AG04449 (cell line): Measurements from ENCODE around the gene SLC25A1.

Experiments used
- CTCF ChIA-PET: fragments of 350-600 bp; formaldehyde crosslinking; extraction: SDS; loops from one replicate; lab custom pipeline; 2021; ENCODE audit warnings: antibody characterized with exemption; lab: Yijun Ruan, JAX
- POLR2A ChIA-PET: fragments of 400-600, 350-600 bp; formaldehyde crosslinking; extraction: SDS; loops from one replicate; lab custom pipeline; 2020; ENCODE audit warnings: antibody characterized with exemption, inconsistent platforms; lab: Yijun Ruan, JAX
- DNase-seq: peaks from one replicate; pipeline ENCODE4 v3.0.0-alpha.2; 2010; ENCODE audit warnings: low read depth, low spot score
- H3K4me3 ChIP-seq: 2 replicates; pipeline ENCODE4 v1.5.1; 2011; ENCODE audit warnings: low read depth, mild to moderate bottlenecking, control low read depth, low read length
- TF ChIP-seq, protein P1 (sequence below): IDR thresholded peaks from one replicate; pipeline ENCODE4 v1.5.1; 2011; ENCODE audit warnings: mild to moderate bottlenecking, moderate library complexity, low read length, control low read depth, inconsistent platforms; ENCODE audit not compliant: insufficient read depth; ENCODE audit errors: missing control alignments

Gene SLC25A1

DNA sequence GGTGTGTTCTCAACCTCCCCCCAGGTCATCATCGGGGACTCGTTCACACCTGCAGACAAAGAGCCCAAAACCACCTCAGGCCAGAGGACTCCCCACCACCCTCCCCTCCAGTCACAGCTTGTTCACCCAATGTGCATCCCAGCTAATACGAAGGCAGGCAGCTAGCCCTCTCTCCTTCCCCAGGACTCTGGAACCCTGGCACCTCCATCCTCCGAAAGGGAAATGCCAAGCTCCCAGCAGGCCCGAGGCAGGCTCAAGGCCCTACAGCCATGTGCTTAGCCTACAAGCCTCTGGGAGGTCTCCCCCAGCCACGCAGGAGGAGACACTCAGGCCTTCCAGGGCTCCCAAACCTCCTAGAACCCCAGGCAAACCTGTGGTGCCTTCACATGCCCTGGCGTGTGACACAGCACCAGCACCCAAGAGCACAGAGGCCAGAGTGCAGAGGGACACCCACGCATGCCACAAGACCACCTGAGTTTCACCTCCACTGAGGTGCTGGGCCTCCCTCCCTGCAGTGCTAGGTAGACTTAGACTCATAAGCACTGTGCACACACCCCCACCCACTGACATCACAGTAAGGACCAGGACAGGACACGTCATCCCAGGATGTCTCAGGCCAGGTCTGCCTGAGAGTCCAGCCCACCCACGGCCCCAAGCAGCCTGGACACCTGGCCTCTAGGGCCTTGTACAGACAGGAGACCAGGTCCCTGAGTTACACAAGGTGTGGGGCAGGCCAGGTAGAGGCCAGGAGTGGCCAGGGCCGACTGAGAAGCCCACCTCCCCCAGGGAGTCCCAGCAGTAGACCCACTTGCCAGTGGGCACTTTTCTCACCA lies 40.9 kb downstream of the SLC25A1 start:
- H3K4me3 ChIP-seq, result no peak overlapping the region
- TF ChIP-seq, protein P1, sequence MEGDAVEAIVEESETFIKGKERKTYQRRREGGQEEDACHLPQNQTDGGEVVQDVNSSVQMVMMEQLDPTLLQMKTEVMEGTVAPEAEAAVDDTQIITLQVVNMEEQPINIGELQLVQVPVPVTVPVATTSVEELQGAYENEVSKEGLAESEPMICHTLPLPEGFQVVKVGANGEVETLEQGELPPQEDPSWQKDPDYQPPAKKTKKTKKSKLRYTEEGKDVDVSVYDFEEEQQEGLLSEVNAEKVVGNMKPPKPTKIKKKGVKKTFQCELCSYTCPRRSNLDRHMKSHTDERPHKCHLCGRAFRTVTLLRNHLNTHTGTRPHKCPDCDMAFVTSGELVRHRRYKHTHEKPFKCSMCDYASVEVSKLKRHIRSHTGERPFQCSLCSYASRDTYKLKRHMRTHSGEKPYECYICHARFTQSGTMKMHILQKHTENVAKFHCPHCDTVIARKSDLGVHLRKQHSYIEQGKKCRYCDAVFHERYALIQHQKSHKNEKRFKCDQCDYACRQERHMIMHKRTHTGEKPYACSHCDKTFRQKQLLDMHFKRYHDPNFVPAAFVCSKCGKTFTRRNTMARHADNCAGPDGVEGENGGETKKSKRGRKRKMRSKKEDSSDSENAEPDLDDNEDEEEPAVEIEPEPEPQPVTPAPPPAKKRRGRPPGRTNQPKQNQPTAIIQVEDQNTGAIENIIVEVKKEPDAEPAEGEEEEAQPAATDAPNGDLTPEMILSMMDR, result no peak
- DNase-seq, result no peak
- POLR2A ChIA-PET, result no interaction called here
- CTCF ChIA-PET, result no interaction called here

DNA sequence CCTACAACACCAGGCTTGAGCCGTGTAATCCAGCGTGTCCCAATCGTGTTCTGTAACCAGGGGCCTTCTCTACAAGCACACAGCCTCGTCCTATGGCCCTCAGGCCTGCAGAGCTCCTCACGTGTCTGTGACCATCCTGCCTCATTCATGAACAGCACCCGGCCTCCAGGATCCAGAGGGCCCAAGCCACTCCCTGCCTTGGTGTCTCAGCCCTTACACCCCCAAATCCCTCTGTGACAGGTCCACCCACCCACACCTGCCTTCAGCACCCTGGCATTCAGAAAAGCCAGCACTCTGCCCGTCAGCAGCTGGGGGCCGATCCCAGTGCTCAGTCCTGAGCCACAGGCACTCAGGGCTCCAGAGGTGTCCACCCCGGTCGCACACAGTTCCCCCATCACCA lies 41.6 kb downstream of the SLC25A1 start:
- CTCF ChIA-PET, result interaction anchor here (1.4 kb wide), 1 partner anchor 8 kb away, joined by 4 read pairs; no protein-coding TSS in a partner anchor
- no peak overlapping the region for H3K4me3 ChIP-seq
- no peak for DNase-seq
- TF ChIP-seq, protein P1, result no peak
- POLR2A ChIA-PET, result no interaction called here

DNA sequence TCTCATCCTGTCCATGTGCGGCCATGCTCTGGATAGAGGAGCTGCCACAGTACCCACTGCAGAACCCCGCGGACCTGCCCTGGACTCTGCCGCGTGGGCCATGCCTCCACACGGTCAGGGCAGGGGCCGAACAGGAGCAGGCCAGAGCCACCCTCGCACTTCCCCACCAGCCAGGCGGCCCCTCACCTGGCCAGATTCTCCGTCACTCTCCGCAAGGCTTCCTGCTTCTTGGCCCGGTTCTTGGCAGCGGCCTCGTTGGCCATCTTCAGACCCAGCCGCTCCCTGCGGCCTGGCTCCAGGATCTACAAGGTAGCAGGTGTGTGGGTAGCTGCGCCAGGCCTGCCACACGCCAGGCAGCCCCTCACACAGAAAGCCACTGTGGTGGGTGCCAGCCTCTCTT lies 43.7 kb downstream of the SLC25A1 start:
- CTCF ChIA-PET, result interaction anchor here (5.8 kb wide), 1 partner anchor 9 kb away, joined by 23 read pairs; the partner anchor contains the start of gene ESS2
- TF ChIP-seq, protein P1, result no peak
- POLR2A ChIA-PET, result no interaction called here
- no peak overlapping the region for H3K4me3 ChIP-seq
- DNase-seq, result no peak

DNA sequence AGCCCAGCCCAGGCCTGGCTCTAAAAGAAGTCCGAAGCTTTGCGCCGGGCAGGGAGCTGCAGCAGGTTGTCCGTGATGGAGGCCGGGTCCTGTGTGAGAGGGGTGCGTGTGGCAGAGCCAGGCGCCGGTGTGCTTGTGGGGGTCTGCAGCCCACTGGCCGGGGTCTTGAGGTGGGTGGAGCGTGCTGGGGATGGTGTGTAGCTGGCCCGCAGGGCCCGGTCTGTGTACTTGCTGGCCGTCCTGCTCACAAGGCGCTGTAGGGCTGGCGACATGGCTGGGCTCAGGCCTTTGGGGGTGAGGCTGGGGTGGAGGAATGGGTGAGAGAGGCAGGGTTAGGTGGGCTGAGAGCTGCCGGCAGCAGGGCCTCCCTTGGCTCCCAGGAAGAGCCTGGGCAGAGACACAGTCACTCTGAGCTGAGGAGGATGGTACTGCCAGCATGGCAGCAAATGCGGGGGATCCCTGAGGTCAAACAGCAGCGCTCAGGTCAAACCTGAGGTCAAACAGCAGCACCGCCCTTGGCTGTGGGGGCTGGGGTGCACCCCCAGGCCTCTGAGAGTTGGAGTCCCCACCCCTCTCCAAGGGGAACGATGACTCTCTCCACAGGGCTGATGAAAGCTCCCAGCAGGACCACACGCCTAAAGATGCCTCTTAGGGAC lies 44.2 kb downstream of the SLC25A1 start:
- no peak for DNase-seq
- ChIA-PET POLR2A (no interaction called here), CTCF (interaction anchor here (5.8 kb wide), 1 partner anchor 10 kb away, joined by 23 read pairs; the partner anchor contains the start of gene ESS2)
- TF ChIP-seq, protein P1, result no peak
- H3K4me3 ChIP-seq, result no peak overlapping the region

DNA sequence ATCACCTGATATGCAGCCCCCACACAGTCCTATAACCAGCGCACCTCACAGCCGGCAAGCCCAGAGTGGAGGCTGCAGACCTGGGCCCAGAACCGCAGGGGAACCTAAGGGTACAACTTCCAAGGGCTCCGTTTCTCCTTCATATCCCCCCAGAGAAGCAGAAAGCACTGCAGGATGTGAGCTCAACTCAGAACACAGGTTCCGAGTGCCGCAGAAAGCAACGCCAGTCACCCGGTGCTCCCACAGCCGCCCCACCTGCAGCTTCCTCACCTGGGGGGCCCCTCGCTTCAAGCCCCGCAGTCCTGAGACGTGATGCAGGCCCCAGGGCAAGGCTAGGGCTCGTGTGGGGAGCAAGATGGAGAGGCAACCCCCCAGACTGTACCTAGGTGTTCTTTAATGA lies 45.0 kb downstream of the SLC25A1 start:
- TF ChIP-seq, protein P1, result no peak
- H3K4me3 ChIP-seq, result no peak overlapping the region
- DNase-seq, result no peak
- POLR2A ChIA-PET, result interaction anchor here (1.0 kb wide), 1 partner anchor 11 kb away, joined by 4 read pairs; the partner anchor contains the start of gene ESS2
- CTCF ChIA-PET, result interaction anchor here (5.8 kb wide), 1 partner anchor 10 kb away, joined by 23 read pairs; the partner anchor contains the start of gene ESS2
